Hepatocyte (in vitro differentiated cells): ENCODE data around the gene ZNF227. TPM values are rescaled to one million over a fixed set of nuclear protein-coding genes. Genes with fewer than 3 reads are reported as not detected.
A peak's percentile ranks its signal among the peaks of the same experiment; 100 is the strongest.
"Not testable (repeated sequence)": the region's sequence is repeated elsewhere in the genome, so short reads cannot be mapped to it uniquely, and the experiment has no call there.

Source experiments
- DNase-seq: peaks from one replicate; pipeline ENCODE4 v3.0.0-alpha.2; 2016; ENCODE audit warnings: low spot score
- H2AFZ ChIP-seq: fragments of 200-600 bp; sonication (generic); 2 replicates; pipeline ENCODE4 v1.6.0; 2016; ENCODE audit warnings: antibody characterized with exemption, mild to moderate bottlenecking
- H3K27ac ChIP-seq: fragments of 200-600 bp; sonication (generic); 2 replicates; pipeline ENCODE4 v1.5.1; 2016; ENCODE audit warnings: mild to moderate bottlenecking
- H3K27me3 ChIP-seq: fragments of 200-600 bp; sonication (generic); 2 replicates; pipeline ENCODE4 v1.6.1; 2016
- H3K36me3 ChIP-seq: fragments of 200-600 bp; sonication (generic); replicated peaks from 2 replicates; pipeline ENCODE4 v1.5.1; 2016; ENCODE audit warnings: low read depth; ENCODE audit not compliant: insufficient read depth
- H3K4me1 ChIP-seq: fragments of 200-600 bp; sonication (generic); 2 replicates; pipeline ENCODE4 v1.5.1; 2016; ENCODE audit warnings: mild to moderate bottlenecking, moderate library complexity; ENCODE audit not compliant: insufficient read depth
- H3K4me2 ChIP-seq: fragments of 200-600 bp; sonication (generic); 2 replicates; pipeline ENCODE4 v1.6.0; 2016
- H3K4me3 ChIP-seq: fragments of 200-600 bp; sonication (generic); 2 replicates; pipeline ENCODE4 v1.5.1; 2016; ENCODE audit warnings: mild to moderate bottlenecking
- H3K79me2 ChIP-seq: fragments of 200-600 bp; sonication (generic); 2 replicates; pipeline ENCODE4 v1.6.0; 2017; ENCODE audit warnings: mild to moderate bottlenecking
- H3K9me2 ChIP-seq: fragments of 200-600 bp; sonication (generic); replicated peaks from 2 replicates; pipeline ENCODE4 v1.6.0; 2017; ENCODE audit warnings: mild to moderate bottlenecking; ENCODE audit not compliant: insufficient read depth
- H3K9me3 ChIP-seq: fragments of 200-600 bp; sonication (generic); 2 replicates; pipeline ENCODE4 v1.5.1; 2016; ENCODE audit warnings: low read depth, mild to moderate bottlenecking
- H4K20me1 ChIP-seq: fragments of 200-600 bp; sonication (generic); 2 replicates; pipeline ENCODE4 v1.6.0; 2016; ENCODE audit warnings: mild to moderate bottlenecking; ENCODE audit not compliant: insufficient read depth, poor library complexity, severe bottlenecking
- EZH2 ChIP-seq: fragments of 200-600 bp; sonication (generic); IDR thresholded peaks from 2 replicates; pipeline ENCODE4 v1.6.1; 2016; ENCODE audit warnings: antibody characterized with exemption, mild to moderate bottlenecking, borderline replicate concordance
- EZH2phosphoT487 ChIP-seq: fragments of 200-600 bp; sonication (generic); IDR thresholded peaks from one replicate; pipeline ENCODE4 v1.6.1; 2018; ENCODE audit warnings: antibody characterized with exemption, mild to moderate bottlenecking, low read depth, moderate library complexity; ENCODE audit not compliant: unreplicated experiment, severe bottlenecking
- WGBS: methylation state at CpG from one replicate; pipeline ENCODE4 v1.1.6; 2016; ENCODE audit warnings: low lambda C conversion rate; ENCODE audit errors: missing lambda C conversion rate; 5-methylcytosine and 5-hydroxymethylcytosine counted together
- polyA plus RNA-seq: library from polyadenylated mRNA; unstranded; fragments of >200 nt; fragmentation: Nextera tagmentation; extraction: Ambion mirVana; gene quantifications from 2 replicates; pipeline ENCODE4 v1.2.1, GENCODE V29; 2016
- total RNA-seq: library from RNA; depleted of rRNA; stranded (reverse); fragments of >200 nt; gene quantifications from 2 replicates; pipeline ENCODE4 v1.2.3, GENCODE V29; 2014
- TF ChIP-seq, protein P1 (sequence below): fragments of 200-600 bp; sonication (generic); IDR thresholded peaks from 2 replicates; pipeline ENCODE4 v1.5.1; 2016; ENCODE audit warnings: antibody characterized with exemption, mild to moderate bottlenecking; ENCODE audit not compliant: poor library complexity

The ZNF227 gene
- total and polyA plus RNA-seq, 2 experiments from 2014 or later = 8.2 to 15.4 TPM

DNA sequence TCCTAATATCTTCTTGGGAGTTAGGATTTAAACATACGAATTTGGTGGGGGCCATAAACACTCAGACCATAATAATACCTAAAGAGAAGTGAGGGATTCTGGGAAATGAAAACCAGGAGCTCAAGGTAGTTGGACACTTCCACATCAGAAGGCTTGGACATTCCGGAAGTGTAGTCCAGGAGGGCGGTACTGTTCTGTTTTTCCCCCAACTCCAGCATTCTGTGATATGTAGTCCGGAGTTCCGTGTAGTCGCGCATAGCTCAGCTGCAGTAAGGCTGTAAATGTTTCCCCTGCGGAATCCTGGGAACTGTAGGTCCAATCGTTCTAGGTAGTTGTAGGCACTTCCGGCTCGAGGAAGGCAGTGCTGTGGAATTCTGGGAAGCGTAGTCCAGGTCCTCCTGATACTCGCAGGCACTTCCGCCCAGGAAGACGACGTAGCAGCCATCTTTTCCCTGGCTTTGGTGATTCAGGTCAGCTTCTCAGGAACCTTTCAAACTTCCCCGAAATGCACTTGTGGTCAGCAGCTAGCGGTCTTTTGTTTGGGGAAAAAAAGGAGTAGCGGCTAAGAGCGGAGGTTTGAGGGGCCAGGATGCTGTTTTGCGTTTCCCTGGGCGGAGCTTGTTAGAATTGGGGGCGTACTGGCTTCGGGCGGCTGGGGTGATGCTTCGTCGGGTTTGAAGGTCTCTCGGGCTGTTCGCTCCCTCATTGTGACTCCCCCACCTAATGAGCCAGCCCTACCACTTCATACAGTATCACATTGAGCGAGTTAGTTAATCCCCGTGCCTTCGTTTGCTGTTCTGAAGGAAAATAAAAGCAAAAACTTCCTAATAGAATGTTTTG, 47.4 kb upstream of the ZNF227 start, which contains the start of gene ZNF226:
Gene ZNF226 (plus strand): TSS at position 428 of the 840 bp plus-strand sequence. CDS start 4,981 bp downstream, outside the sequence.
- H3K27ac ChIP-seq = peak within 1 kb of the TSS; percentile 91
- no peaks in the 10 kb centered on the region for H3K9me2 ChIP-seq
- peak; percentile 97 for DNase-seq
- no peaks in the 10 kb centered on the region for H3K9me3 ChIP-seq
- peaks cover 7% of the 10 kb centered on the region for H3K4me1 ChIP-seq
- TF ChIP-seq, protein P1, sequence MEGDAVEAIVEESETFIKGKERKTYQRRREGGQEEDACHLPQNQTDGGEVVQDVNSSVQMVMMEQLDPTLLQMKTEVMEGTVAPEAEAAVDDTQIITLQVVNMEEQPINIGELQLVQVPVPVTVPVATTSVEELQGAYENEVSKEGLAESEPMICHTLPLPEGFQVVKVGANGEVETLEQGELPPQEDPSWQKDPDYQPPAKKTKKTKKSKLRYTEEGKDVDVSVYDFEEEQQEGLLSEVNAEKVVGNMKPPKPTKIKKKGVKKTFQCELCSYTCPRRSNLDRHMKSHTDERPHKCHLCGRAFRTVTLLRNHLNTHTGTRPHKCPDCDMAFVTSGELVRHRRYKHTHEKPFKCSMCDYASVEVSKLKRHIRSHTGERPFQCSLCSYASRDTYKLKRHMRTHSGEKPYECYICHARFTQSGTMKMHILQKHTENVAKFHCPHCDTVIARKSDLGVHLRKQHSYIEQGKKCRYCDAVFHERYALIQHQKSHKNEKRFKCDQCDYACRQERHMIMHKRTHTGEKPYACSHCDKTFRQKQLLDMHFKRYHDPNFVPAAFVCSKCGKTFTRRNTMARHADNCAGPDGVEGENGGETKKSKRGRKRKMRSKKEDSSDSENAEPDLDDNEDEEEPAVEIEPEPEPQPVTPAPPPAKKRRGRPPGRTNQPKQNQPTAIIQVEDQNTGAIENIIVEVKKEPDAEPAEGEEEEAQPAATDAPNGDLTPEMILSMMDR = no peak
- TF ChIP-seq EZH2 = no peak
- no peak for TF ChIP-seq EZH2phosphoT487
- H3K79me2 ChIP-seq = peaks cover 39% of the 10 kb centered on the region
- no peaks in the 10 kb centered on the region for H3K27me3 ChIP-seq
- WGBS = under 1% methylated on average over 32 of the region's 32 CpGs
- peak within 1 kb of the TSS; percentile 82 for H2AFZ ChIP-seq
- H3K4me3 ChIP-seq = peak within 1 kb of the TSS; percentile 54
- H3K36me3 ChIP-seq = peaks cover 3% of the 10 kb centered on the region
- H4K20me1 ChIP-seq = no peaks in the 10 kb centered on the region
- peak within 1 kb of the TSS; percentile 82 for H3K4me2 ChIP-seq

DNA sequence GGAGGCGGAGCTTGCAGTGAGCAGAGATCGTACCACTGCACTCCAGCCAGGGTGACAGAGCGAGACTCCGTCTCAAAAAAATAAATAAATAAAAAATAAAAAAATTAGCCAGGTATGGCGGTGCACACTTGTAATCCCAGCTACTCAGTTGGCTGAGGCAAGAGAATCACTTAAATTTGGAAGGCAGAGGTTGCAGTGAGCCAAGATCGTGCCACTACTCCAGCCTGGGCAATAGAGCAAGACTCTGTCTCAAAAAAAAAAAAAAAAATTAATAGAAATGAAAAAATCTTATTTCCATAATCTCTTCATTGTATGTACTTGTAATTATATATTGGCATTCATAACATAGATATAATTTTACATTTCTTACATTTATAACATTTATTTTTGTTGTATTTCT, 41.7 kb upstream of the ZNF227 start:
- H3K27ac ChIP-seq, H3K9me2 ChIP-seq, H4K20me1 ChIP-seq, H3K4me2 ChIP-seq, H3K27me3 ChIP-seq, H3K4me3 ChIP-seq, H2AFZ ChIP-seq, H3K4me1 ChIP-seq, DNase-seq: not testable (repeated sequence)
- H3K9me3 ChIP-seq = peaks cover 31% of the 10 kb centered on the region
- peaks cover 41% of the 10 kb centered on the region for H3K79me2 ChIP-seq
- 97% methylated on average over 6 of the region's 6 CpGs for WGBS
- peaks cover 45% of the 10 kb centered on the region for H3K36me3 ChIP-seq

DNA sequence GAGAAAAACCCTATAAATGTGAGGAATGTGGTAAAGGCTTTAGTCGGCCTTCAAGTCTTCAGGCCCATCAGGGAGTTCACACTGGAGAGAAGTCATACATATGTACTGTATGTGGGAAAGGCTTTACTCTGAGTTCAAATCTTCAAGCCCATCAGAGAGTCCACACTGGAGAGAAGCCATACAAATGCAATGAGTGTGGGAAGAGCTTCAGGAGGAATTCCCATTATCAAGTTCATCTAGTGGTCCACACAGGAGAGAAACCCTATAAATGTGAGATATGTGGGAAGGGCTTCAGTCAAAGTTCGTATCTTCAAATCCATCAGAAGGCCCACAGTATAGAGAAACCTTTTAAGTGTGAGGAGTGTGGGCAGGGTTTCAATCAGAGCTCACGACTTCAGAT, 35.7 kb upstream of the ZNF227 start:
- H3K4me2 ChIP-seq = no peak overlapping the region
- DNase-seq = no peak
- H2AFZ ChIP-seq = no peak overlapping the region
- H3K4me3 ChIP-seq = no peak overlapping the region
- peaks cover 44% of the 10 kb centered on the region for H3K36me3 ChIP-seq
- TF ChIP-seq, protein P1 = no peak
- TF ChIP-seq EZH2phosphoT487 = no peak
- no peak for TF ChIP-seq EZH2
- peaks cover 64% of the 10 kb centered on the region for H3K9me3 ChIP-seq
- H4K20me1 ChIP-seq = no peaks in the 10 kb centered on the region
- H3K27ac ChIP-seq = no peak overlapping the region
- H3K79me2 ChIP-seq = no peaks in the 10 kb centered on the region
- H3K27me3 ChIP-seq = no peaks in the 10 kb centered on the region
- no peaks in the 10 kb centered on the region for H3K9me2 ChIP-seq
- WGBS = 98% methylated on average over 3 of the region's 3 CpGs
- H3K4me1 ChIP-seq = no peaks in the 10 kb centered on the region

DNA sequence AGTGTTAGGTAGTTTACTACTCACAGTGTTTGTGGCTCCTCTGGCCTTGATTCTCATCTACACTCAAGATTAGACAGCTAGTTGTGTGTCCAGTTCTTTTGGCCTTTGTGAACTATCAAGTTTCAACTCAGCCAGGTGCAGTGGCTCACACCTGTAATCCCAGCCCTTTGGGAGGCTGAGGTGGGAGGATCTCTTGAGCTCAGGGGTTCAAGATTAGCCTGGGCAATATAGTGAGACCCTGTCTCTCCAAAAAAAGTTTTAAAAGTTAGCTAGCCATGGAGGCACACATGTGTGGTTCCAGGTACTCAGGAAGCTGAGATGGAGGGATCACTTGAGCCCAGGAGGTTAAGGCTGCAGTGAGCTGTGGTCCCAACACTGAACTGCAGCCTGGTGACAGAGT, 31.4 kb upstream of the ZNF227 start:
- Histone ChIP-seq H3K36me3 (peaks cover 4% of the 10 kb centered on the region), H3K4me2 (no peak overlapping the region), H3K4me1 (no peaks in the 10 kb centered on the region), H3K9me3 (peaks cover 31% of the 10 kb centered on the region), H3K27me3 (no peaks in the 10 kb centered on the region), H3K79me2 (no peaks in the 10 kb centered on the region), H3K27ac (no peak overlapping the region), H3K9me2 (no peaks in the 10 kb centered on the region), H4K20me1 (no peaks in the 10 kb centered on the region), H2AFZ (no peak overlapping the region), H3K4me3 (no peak overlapping the region)
- no peak for DNase-seq
- TF ChIP-seq EZH2phosphoT487 (no peak), EZH2 (no peak)
- TF ChIP-seq, protein P1 = no peak
